ENCODE data around the gene PRSS36.
"Not testable (repeated sequence)": the region's sequence is repeated elsewhere in the genome, so short reads cannot be mapped to it uniquely, and the experiment has no call there.

Gene PRSS36

DNA sequence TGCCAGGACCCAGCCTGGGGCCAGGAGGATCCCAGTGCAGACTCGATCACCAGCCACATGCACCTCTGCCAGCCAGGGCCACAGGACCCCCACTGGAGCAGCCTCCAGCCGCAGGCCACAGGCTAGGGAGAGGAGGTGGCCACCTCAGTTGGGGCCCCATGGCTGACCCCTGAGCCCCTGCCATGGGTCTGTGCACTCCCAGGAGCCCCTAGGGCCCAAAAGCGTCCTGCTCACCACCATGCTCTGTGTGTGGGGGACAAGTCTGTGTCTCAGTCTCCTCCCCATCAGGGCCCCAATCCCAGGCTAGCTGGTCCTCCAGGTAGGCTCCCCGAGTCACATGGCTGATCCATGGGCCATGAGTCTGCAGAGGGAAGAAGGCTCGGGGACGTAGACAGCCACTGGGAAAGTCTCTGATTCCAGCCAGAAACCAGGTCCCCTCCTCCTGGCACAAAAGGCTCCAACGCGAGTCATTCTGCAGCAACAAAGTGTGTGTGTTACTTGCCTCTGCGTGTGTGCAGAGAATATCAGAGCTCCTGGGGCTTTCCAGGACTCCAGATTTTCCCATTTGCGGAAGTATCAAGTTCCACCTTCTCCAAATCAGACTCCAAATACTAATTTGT is 8.3 kb downstream of the PRSS36 start:
- no peak for DNase-seq (ENCODE audit: low spot score)

DNA sequence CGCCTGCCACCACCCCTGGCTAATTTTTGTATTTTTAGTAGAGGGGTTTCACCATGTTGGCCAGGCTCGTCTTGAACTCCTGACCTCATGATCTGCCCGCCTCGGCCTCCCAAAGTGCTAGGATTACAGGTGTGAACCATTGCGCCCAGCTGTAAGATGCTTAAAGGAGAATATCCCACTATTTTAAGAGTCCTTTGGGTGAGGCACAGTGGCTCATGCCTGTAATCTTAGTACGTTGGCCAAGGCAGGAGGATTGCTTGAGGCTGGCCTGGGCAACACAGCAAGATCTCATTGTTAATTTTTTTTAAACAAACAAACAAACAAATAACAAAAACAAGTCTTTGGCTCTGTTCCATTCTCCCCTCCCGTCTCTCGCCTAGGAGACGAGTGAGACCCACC is 8.8 kb downstream of the PRSS36 start:
- DNase-seq (ENCODE audit: low spot score): not testable (repeated sequence)

DNA sequence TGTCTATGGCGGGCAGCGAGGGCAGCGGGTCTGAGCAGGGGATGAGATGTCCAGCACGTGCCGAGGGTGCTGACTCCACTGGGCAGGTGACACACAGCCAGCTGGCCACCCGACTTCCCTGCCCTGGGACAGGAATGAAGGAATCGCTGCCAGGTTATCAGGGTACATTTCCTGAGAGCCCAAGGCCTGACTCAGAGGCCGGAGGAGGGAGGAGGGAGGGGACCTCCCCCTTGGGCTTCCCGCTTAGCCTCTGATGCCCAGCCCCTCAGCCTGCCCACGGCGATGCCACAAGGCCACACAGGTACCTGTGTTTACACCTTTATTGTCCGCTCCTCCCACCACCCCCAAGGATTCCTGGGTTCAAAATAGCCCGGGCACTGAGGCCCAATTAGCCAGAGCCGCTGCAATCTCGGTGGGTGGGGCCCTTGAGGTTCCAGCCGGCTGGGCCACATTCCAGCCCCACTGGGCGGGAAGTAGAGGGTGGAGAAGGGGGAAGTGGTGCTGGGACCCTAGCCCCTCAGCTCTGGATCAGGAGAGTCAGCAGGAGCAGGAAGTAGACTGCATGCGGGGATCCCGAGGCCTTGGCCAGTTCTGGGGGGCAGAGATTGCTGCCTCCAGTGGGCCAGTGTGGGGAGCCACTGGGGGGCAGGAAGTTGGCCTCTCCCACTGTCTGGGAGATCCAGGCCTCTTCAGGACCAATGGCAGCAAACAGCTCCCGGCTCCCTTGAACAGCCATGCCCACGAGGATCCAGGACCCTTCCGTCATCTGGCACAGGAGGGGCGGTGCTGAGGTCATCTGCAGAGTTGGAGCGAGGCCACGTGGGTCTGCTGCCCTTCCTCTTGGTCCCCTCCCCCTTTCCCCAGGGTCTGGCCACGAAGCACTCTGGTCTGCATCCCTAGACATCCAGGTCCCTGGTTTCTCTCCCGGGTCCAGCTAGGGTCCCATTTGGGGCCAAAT is 11.0 kb downstream of the PRSS36 start:
- DNase-seq (ENCODE audit: low spot score): no peak

DNA sequence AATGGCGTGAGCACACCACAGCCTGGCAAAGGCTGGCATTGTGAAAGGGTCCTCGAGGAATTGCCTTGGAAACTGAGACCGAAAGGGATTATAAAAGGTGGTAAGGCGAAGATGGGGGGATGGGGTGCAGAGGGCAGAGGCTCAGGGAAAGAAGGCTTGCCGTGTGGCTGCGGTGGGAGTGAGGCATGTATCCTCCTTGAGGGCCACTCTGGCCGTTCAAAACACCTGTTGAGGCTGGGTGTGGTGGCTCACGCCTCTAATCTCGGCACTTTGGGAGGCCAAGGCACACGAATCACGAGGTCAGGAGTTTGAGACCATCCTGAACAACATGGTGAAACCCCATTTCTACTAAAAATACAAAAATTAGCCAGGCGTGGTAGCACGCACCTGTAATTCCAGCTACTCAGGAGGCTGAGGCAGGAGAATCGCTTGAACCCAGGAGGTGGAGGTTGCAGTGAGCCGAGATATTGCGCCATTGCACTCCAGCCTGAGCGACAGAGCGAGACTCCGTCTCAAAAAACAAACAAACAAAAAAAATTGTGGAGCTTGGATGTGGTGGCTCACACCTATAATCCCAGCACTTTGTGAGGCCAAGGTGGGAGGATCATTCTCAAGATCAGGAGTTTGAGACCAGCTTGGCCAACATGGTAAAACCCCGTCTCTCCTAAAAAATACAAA is 12.9 kb downstream of the PRSS36 start:
- DNase-seq (ENCODE audit: low spot score): not testable (repeated sequence)

DNA sequence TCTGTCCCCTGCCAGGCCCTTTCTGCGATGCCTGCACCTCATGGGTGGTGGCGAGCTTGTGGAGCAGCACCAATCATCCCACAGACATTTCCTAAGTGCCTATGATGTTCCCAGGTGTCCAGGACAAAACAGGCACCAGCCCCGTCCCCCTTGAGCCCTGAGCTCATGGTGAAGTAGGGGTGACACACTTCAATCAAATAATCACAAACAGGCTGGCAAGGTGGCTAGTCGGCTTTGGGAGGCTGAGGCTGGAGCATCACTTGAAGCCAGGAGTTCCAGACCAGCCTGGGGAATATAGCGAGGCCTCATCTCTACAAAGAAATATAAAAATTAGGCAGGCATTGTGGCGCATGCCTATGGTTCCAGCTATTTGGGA is 13.6 kb downstream of the PRSS36 start:
- DNase-seq (ENCODE audit: low spot score): no peak

DNA sequence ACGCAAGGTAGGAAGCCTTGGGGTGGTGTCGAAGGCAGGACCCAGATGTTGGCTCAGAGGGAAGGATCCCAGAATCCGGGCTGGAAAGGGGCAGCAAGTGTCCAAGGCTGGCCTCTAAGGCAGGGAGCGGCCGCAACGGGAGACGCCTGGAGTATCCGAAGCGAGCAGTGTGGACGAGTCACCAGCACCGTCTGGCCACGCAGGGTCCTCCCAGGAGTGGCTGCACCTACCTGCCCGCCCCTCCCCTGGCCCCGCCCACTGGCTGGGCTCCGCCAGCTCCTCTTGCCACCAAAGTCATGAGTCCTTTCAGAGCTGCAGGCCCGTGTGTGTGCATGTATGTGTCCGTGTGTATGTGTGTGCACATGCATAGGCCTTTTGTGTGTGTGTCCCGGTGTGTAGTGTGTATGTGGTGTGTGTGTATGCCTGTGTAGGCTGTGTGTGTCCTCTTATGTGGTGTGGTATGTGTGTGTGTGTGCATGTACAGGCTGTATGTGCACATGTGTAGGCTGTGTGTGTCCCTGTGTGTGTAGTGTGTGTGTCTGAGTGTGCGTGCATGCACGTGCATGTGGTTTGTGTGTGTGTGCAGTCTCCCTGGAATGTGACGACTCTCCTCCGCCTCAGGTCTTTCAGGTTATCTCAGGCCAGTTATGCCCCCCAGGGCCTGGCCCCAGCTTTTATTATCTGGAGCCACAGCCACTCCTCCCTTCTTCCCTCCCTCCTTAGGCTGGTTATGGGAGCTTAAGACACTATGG is 14.2 kb downstream of the PRSS36 start, which contains the start of gene PRSS8:
Gene PRSS8, minus strand, starts transcription at position 193 of the 752 bp plus-strand sequence. CDS start 229 bp downstream, outside the sequence.
- no peak for DNase-seq (ENCODE audit: low spot score)

DNA sequence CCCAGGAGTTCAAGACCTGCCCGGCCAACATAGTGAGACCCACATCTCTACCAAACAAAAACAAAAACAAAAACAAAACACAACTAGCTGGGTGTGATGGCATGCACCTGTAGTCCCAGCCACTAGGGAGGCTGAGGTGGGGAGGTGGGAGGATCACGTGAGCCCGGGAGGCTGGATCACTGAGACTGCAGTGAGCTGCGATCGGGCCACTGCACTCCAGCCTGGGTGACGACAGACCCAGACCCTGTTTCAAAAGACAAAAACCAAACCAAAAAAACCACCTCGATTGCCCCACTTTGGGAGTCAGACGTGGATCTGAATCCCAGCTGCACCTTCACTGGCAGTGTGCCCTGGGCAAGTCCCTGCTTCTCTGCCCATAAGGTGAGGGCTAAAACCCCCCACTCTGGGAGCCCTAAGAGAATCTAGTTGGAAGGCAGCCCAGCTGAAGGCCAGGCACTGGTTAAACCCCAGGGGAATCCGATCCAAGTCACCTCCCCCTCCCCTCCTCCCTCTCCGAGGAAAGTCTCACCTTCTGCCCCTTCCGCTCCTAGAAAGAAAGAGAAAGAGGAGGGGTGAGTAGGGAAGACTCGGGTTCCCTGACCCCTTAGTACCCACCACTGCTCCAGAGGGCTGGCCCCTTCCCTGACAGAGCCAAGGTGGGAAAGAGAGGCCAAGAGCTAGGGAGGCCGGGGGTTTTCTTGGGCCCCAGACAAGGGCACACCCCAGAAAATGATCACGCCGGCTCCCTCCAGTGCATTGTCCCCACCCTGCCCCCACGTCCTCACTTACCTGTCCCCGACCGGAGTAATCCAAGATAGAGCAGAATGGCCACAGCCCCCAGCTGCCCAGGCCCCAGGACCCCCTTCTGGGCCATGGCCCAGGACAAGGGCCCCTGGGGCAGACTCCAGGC is 15.0 kb downstream of the PRSS36 start:
- DNase-seq (ENCODE audit: low spot score): no peak

DNA sequence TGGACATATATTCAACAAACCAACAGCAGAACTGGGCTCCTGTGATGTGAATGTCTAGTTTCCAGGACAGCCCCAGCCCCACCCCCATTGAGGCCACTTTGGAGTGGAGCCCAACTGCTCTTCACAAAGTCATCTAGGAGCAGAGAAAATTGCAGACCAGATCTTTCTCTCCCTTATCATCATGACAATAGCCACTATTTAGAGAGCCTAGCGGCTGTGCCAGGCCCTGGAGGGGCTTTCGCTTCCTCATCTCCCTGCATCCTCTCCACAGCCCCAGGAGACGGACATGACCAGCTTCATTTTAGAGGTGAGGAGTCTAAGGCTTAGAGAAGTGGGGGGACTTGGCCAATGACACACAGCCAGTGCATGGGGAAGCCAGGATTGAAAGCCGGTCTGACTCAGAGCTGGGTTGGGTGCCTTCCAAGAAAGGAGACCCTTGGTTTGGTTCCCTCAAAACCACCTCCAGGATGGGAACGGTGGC is 15.7 kb downstream of the PRSS36 start:
- DNase-seq (ENCODE audit: low spot score): no peak

DNA sequence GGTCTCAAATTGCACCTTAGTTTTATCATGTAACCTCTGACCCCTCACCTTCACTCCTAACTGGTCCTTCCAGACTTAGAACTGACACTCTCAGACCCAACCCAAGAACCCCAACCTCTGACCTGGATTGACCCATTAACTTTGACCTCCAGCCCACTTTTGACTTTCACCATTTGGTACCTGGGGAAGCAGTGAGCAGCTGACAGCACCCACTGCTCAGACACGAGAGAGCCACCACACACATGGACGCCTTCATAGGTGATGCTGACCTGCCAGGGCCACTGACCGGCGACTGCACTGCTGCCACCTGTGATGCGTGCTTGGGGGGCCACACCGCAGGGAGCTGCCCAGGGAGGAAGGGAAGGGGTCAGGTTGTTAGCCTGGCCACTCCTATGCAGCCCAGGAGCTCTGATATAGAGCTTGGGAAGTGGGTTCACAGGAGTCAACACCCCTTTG is 16.8 kb downstream of the PRSS36 start:
- no peak for DNase-seq (ENCODE audit: low spot score)

DNA sequence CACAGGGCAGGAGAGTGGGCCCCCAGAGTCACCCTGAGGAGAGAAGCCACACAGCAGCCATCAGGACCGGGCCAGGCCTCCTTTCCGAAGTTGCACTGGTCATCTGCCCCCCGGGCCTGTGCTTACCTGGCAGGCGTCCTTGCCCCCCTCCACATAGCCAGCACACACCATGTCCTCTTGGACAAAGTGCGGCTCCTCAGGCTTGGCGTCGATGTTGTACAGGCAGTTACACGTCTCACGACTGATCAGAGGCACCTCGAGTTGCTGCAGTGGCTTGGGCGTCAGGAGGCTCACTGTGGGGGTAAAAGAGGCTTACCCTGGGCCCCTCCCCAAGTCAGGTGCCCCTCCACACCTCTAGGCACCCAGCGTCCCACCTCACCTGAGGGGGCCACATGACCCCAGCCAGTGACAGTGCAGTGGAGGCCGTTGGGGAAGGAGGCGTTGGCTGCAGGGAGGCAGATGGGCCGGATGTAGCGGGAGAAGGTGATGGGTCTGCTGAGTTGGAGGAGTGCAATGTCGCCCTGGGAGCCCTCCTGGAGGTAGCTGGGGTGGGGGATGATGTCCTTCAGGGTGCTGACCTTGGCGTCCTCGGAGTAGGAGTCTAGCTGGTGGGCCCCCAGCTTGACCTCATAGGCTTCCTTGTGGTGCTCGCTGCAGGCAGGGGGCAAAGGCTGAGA is 17.4 kb downstream of the PRSS36 start:
- no peak for DNase-seq (ENCODE audit: low spot score)

DNA sequence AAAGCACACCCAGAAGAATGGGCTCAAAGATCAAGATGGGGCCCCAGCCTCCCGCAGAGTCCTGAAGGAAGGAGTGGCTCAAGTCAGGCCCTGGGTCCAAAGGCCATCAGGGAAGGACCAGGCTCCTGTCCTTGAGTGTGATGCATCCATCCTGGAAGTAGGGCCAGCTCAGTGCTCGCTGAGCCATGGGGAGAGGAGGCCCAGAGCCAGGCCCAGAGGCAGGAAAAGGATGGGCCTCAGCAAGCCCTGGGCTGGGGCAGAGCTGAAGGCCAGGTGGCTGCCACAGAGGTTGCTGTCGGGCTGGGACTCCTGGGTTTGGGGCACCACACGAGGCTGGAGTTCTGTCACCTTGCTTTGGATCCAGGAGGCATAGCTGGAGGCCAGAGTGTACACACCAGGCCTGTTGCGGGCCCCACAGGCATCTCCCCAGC is 18.0 kb downstream of the PRSS36 start:
- no peak for DNase-seq (ENCODE audit: low spot score)

DNA sequence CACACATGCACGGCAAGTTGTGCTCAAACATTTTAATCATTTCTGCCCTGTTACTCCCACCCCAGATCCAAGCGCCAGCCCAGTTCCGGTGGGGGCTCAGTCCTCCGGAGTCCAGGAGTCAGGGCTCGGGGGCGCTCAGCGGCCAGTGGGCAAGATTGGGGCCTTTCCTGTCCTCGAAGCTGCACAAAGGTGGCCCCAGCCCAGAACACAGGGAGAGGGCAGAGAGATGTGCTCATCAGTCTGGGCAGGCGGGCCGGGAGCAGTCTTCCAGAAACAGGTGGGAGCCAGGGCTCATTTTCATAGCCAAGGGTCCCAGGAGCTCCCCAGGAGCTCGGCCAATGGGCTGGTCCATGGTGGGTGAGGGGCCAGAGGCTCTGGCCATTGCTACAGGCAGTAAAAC is 18.4 kb downstream of the PRSS36 start:
- DNase-seq (ENCODE audit: low spot score): no peak

DNA sequence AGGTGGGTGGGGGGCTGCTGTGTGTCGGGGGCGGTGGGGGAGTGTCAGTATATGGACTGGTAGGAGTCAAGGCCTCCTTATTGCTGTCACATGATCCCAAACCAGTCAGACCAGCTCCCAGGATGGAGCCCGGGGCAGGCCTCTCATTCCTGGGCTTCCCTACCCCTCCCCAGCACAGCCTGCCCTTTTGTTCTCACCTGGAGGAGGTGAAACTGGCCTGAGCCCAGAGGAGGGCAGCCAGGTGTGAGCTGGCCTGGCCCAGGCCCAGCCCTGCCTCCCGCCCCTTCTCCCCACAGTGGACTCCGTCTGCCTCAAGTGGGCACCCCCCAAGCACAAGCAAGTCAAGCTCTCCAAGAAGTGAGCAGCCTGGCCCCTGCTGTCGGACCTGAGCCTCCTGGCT is 19.0 kb downstream of the PRSS36 start:
- no peak for DNase-seq (ENCODE audit: low spot score)

DNA sequence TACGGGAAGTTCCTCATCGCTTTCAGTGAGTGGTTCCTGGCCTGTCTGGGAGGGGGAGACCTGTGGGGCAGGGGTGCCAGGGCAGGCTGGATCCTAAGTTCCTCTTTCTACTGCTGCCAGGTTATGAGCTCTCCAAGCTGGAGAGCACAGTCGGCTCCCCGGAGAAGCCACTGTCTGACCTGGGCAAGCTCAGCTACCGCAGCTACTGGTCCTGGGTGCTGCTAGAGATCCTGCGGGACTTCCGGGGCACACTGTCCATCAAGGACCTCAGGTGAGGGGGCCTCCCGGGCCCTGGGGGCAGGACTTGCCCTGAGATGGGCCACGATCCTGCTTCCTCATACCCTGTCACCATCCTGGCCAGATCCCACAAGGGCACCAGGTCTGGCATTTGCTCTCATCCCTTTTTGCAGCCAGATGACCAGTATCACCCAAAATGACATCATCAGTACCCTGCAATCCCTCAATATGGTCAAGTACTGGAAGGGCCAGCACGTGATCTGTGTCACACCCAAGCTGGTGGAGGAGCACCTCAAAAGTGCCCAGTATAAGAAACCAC is 19.5 kb downstream of the PRSS36 start:
- no peak for DNase-seq (ENCODE audit: low spot score)

DNA sequence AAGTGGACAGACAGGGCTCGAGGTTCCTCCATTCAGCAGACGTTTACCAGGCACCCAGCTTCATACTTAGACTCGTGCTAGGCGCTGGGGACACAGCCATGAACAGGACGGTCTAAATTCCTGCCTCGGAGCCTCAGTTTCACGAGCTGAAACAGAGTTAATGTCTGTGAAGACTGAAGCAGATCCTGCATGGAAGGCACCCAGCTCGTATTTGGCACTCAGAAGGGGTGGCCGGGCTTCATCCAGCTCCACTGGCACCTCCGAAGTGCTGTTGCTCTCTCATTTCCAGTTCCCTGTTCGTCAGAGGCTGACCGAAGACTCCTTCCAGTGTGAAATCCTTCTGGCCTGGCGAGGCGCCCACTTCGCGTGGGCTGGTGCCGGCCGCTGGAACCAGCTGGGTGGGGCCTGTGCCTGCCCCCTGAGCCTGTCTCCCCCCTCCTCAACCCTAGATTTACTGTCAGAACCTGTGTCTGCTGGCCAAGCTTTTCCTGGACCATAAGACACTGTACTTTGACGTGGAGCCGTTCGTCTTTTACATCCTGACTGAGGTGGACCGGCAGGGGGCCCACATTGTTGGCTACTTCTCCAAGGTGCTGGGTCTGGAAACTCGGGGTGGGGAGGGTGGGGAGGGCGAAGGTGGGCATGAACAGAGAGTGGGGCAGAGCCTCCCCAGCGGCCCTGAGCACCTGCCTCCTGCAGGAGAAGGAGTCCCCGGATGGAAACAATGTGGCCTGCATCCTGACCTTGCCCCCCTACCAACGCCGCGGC is 20.1 kb downstream of the PRSS36 start:
- no peak for DNase-seq (ENCODE audit: low spot score)

DNA sequence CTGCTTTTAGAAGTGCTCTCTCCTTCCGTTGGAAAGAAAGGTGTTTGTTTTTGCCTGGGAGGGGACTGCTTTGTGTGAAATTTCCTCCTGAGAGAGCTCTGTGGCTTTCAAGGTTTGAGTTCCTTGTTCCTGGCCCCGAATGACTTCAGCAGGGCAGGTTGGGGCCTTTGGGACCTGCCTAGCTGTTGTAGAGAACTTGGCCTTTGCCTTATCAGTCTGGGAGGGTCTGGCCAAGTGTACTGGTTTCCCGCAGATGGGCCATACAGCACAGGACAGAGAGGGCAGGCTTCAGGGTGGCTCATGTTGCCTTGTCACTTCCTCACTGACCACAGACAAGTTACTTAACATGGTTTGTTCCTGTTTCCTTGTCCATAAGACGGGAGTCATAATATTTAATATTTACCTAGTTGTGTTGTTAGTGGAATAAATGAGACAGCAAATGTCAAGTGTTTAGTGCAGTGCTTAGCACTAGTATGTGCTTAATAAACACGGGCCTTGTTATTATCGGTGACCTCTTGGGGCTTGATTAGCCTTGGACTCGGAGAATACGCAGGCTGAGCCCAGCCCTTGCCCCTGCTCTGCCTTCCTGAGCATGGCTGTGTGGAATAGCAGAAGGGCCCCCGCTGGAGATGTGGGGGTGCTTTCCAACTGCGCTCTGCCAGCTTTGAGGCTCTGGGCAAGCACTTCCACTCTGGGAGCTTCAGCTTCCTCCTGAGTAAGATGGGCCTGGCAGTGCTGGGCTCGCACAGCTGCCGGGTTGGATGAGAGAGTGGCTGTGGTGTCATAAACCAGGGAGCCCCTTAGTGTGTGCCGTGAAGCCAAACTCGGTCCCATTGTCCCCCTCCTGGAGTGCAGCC is 20.9 kb downstream of the PRSS36 start:
- peak; percentile 12 for DNase-seq (ENCODE audit: low spot score)

DNA sequence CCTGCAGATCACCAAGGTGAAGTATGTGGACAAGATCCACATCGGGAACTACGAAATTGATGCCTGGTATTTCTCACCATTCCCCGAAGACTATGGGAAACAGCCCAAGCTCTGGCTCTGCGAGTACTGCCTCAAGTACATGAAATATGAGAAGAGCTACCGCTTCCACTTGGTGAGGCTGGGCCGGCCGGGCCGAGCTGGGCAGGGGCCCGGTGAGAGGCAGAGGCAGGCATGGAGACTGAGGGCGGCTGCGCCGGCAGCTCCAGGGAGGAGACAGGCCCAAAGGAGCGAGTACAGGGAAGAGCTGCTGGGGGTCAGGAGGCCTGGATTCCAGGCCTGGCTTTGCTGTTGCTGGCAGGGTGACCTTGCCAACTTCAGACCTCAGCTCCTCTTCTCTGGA is 22.7 kb downstream of the PRSS36 start:
- no peak for DNase-seq (ENCODE audit: low spot score)

DNA sequence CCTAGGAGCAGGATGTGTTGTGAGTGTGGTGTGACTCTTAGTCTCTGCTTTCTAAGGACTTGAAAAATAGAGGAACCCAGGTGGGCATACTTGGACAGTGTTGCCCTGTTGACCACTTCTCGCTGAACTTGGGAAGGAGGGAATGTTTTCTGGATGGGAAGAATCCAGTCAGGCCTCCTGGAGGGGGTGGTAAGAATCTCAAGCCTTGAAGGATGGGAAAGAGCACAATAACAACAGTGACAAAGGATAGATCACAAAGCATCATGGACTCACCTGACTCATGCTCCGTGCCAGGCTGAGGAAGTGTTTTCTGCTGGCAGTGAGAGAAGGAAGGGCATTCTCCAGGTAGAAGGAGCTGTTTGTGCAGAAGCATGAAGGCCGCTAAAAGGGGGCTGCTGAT is 24.0 kb downstream of the PRSS36 start:
- no peak for DNase-seq (ENCODE audit: low spot score)

Measured in CD4-positive, alpha-beta T cell treated with Interleukin-2 at 100 ng/mL for 4 hours (primary cell).